GM11168 (cell line): ENCODE data around the gene LRIT3.
"Not testable (repeated sequence)": the region's sequence is repeated elsewhere in the genome, so short reads cannot be mapped to it uniquely, and the experiment has no call there.

ENCODE experiments used
- in situ Hi-C: fragments of 300-500 bp; cut with MboI; formaldehyde crosslinking; loops from one replicate; pipeline ENCODE4 v1.12.0; 2022; ENCODE audit warnings: low sequenced_read_pairs; ENCODE audit not compliant: unreplicated experiment

Gene LRIT3

DNA sequence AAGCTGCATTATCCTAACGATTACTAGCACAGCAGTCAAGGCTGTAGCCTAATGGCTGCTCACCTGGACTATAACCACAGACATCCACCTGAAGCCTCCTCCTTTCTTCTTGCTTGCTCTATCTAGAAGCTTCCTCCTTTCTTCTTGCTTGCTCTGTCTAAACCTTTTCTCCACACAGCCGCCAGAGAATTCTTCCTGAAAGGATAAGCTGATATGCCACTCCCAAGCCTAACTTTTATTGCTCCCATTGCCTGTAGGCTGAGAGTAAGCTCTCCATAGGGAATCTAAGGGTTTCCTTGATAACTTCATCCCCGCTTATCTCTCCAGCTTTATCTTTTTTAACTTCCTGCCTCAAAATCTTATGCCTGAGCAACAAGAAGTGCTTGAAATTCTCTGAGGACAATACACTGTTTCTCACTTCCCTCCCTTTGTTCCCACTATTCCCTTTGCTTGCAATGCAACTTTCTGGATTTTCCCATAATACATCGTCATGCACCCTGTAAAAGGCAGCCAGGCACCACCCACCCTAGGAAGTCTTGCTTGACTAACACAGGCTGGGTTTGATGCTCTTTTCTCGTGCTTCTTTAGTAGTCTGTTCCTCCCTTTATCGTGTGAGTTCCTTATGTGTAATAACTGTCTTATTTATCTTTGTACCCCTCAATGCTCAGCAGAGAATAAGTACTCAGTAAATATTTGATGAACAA, 1.4 kb upstream of the LRIT3 start:
- in situ Hi-C loops: no loop called here

DNA sequence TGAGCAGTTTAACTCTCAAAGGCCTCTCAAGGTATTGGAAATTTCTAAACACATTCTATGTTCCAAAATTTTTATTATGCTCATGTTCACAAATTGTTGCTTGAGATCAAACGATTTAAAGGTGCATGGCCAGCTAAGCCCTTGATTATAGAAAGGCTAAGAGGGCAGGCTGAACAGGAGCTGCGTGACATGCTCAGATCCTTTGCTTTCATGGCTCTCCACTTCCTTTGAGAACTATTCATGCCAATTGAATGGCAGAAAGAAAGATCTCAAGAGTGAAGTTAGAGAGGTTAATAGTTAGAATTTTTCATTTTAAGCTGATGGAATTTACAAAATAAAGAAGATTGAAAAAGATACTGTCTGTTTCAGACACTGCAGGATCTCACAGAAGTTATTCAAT, 594 bp downstream of the LRIT3 start:
- in situ Hi-C loops: no loop called here

DNA sequence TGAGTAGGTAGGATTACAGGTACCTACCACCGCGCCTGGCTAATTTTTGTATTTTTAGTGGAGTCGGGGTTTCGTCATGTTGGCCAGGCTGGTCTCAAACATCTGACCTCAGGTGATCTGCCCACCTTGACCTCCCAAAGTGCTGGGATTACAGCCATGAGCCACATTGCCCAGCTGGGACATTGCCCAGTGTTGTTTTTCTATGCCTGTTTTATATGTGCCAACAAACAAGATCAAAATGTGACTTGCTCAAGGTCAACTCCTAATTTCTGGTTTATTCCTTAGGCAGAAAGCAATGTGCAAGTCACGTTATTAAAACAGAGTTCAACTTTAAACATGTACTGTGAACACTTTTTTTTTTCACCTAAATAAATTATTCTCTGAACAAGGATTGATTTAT, 2.7 kb downstream of the LRIT3 start:
- in situ Hi-C loops: no loop called here

DNA sequence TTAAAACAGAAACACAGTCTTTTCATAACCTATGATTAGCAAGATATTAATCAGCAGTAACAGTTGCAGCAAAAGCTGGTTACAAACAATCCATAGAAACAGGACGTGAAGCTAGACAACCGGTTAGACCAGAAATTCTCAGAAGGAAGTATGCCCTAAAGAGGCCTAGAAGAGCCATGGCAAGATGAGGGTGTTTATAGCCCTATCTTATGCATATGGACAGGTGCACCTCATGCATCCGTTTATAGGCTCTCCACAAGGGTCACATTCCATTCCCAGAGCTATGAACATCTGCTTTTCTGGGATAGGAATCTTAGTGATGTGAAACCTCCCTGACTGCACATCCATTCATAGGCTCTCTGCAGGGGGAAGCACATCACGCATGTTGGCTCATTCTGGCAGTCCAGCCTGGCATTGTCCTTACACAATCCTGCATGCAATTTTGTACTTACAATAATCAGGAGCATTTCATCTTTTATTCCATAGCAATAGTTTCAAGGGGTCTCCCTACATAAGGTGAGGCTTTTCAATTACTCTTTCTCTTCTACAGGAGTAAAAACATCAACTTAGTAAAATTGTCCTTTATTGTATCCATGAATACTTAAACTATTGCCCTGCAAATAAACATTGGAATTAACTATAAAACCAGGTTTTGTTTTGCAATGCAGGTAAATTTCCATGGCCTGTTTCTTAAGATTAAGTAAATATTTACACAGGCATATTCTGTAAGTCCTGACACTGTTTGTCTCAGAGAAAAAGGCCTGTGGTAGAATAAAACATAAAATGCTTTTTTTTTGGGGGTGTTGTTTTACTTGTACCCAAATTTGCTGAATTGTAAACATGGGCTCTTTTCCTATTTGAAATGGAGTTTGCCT, 11.8 kb downstream of the LRIT3 start:
- in situ Hi-C loops: not testable (repeated sequence)

DNA sequence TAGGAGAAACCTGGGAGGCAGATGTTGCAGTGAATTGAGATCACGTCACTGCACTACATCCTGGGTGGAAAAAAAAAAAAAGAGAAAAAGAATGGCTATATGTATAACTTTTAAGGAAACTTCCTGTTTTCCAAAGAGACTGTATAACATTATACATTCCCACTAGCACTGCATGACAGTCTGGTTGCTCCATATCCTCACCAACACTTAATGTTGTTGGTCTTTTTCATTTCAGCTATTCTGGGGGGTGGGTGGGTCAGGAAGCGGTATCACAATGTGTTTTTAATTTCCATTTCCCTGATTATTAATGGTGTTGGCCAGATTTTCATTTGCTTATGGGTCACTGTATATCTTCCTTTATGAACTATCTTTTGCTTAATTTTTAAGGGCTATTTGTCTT, 13.4 kb downstream of the LRIT3 start:
- in situ Hi-C loops: no loop called here

DNA sequence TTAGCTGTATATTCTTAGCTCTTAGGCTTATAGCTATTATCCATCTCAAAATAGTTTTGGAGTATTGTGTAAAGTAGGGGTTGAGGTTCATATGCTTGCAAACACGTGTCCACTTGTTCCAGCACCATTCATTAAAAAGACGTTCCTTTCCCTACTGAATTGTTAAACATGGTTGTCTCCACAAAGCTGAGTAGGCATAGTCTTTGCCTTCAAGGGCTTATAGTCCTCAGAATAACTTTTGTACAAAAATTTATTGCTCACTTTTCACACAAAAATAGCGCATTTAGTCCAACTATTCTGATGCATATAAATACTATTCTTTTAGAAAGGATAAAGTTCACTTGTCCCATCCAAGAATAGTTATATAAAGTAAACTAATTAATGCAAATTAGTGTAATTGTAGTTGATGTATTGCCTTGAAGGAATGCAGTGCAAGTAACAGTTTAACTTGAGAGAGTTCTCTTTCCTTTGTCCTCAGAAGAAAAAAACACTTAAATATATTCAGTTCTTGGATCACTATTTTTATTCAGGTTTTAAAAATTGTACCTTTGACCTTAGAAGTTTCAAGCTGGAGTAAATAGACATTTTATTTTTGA, 14.1 kb downstream of the LRIT3 start:
- in situ Hi-C loops: no loop called here

DNA sequence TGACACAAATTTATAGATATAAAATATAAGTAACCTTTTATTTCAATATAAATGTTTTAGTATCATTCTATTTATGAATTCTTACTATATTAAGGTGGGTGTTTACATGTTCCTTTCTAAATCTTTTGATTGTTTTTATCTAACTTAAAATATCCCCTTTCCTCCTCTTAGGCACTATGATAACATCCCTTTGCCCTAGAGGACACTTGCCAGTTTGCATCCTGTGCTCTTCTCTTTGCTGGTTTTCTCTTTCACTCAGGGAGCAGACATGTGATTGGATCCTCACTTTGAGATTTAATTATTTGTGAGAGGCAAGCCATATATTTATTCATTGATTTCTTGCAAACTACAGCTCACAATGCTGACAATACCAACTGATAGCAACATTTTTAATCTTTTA, 16.2 kb downstream of the LRIT3 start:
- in situ Hi-C loops: no loop called here

DNA sequence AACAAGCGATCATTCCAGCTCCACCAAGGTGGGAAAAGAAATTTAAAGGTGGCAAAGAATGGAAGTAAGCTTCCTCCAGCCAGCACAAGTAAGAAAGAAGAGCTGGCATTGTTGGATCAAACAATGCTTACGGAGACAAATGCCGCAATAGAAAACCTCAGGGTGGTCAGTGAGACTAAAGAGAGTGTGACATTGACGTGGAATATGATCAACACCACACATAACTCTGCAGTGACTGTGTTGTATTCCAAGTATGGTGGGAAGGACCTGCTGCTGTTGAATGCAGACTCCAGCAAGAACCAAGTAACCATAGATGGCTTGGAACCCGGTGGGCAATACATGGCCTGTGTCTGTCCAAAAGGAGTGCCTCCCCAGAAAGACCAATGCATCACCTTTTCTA, 22.2 kb downstream of the LRIT3 start:
- in situ Hi-C loops: no loop called here

DNA sequence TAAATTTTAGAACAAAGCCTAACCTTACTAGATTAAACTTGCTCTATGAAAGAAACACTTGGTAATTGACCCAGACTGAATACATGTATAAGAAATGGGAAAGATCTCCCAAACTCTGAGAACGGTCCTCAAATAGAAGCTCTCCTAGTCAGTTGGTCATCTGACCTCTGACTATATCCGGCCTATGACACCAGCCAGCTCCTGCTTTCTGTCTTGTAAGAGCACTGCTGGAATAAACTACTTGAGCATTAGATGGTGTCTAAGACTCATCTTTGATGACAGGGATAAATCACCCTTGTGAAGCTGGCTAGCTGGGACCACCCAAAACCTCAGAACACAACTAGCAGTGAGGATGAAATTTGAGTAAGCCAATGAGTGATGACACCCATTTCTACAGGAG, 24.2 kb downstream of the LRIT3 start:
- in situ Hi-C loops: no loop called here

DNA sequence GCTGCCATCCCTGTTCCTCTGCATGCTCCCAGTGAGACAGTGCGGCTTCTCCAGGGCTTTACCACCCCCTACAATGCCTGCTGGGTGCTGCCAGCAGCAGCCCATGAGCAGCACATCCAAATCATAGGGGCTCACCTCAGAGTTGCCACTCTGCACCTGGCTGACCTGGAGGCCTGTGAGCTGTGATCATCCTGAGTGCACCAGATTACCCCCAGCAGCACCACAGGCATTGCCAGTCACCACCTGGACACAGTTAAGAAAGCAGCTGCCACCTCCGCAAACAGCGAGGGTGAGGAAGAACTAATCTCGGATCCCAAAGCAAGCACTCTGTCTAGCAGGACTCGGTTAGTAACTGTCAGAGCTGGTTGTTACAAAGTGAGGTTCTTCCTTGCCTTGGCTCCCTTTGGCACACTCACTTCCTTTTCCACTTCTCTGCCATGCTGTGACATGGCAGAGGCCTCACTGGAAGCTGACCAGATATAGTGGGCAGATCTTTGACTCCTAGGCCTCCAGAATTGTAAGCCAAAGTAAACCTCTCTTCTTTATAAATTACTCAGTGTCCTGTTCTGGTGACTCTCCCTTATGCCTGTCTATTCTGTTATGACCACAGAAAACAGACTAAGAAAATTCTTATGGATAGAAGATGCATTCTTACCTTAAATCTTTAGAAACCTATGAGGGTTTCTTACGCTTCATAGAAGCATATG, 25.2 kb downstream of the LRIT3 start:
- in situ Hi-C loops: no loop called here

DNA sequence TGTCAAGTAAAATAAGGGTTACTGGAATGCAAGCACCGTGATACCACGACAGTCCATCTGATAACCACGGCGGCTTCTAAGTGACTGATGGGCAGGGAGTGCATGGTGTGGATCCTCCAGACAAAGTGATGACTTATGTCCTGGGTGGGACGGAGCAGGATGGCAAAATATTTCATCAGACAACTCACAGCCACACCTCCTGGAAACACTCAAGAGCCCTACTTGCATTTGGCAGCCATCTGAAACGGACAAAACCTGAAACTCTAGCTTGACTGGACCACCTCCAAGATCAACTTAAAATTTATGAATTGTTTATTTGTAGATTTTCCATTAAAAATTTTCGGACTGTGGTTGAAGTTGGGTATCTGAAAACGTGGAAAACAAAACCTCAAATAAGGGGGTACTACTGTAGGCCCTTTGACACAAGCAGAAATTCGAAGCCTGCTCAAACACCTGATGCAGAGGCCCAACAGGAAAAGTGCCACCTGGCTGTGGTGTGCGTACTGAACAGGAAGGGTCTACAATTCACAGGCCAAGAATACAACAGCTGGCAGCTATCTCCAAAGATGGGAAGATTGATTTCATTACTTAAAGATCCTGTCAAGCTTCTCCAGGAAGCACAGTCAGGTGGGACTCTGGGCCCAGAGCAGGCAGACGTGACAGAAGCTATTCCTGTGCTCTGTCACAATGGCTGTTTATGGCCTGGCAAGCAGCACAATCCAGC, 26.0 kb downstream of the LRIT3 start:
- in situ Hi-C loops: no loop called here

DNA sequence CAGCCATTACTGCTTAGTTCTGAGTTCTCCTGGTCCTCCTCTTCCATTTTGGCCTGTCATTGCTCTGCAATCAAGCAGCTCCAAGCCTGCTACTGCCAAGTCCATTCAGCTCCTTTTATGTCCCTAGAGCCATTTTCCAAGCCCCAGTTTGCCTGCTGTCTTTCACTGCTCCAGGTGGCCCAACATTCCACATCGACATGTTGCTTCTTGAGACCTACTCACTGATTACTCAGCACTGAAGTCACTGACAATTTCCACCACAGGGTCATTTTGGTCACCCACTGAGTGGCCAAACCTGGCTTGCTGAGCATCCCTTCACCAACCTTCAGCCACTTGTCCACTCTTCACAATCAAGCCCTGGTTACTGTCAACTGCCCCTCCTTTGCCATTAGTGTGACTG, 27.2 kb downstream of the LRIT3 start:
- in situ Hi-C loops: no loop called here

DNA sequence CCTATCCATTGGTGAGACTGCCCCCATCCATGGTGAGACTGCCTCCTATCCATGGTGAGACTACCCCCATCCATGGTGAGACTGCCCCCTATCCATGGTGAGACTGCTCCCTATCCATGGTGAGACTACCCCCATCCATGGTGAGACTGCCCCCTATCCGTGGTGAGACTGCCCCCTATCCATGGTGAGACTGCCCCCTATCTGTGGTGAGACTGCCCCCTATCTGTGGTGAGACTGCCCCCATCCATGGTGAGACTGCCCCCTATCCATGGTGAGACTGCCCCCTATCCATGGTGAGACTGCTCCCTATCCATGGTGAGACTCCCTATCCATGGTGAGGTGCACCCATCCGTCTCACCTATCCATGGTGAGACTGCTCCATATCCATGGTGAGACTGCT, 27.6 kb downstream of the LRIT3 start:
- in situ Hi-C loops: not testable (repeated sequence)

DNA sequence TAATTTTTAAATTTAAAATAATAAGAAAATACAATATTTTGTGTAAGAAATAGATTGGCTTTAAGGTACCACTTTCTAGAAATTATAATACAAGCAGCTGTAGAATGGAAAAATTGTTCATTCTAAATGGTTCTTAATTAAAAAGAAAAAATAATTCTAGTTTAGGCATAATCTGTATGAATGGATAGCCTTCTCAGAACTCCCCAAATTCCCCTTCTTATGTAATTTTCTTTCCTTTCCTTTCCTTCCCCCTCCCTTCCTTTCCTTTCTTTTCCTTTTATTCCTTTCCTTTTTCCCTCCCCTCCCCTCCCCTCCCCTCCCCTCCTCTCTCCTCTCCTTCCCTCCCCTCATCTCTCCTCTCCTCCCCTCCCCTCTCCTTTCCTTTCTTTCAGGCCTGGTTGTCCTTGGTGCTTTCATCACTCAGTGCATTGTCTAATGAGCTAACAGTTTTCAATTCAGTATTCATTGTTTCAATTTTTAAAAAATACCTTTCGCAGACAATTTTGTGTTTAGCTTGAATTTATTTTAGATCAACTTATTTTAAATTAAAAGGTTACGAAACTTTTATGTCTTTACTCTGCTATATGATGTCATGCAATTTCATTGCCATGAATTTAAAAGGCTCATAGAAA, 28.8 kb downstream of the LRIT3 start:
- in situ Hi-C loops: no loop called here

DNA sequence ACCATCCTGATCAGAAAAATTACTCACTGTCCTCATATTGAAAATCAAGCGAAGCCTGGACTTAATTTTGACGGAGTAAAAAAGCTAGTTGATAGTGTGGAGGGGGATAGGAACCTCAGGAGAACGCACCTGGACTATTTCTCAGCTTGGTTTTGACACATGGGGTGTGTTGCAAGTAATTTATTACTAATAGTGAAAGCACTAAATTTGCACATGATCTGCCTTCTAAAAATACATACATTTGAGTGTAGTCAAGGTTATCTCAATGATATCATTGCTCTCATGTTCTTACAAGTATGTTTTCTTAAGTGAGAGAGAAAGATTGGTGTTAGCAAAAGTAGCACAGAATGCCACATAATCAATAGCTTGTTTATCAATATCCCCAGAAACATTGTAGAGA, 29.5 kb downstream of the LRIT3 start:
- in situ Hi-C loops: no loop called here

DNA sequence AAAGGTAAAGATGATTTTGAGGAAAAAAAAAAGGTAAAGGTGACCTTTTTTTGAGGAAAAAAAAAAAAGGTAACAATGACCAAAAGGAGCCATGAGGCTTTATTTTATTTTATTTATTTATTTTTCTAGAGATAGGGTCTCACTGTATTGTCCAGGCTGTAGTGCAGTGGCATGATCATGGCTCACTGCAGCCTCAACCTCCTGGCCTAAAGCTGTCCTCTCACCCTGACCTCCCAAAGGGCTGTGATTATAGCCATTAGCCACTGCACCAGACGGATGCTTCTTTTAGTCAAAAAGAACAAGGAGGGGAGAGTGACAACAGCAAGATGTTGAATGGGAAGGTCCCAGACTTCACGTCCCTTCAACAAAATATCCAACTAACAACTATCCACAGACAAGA, 30.4 kb downstream of the LRIT3 start:
- in situ Hi-C loops: no loop called here

DNA sequence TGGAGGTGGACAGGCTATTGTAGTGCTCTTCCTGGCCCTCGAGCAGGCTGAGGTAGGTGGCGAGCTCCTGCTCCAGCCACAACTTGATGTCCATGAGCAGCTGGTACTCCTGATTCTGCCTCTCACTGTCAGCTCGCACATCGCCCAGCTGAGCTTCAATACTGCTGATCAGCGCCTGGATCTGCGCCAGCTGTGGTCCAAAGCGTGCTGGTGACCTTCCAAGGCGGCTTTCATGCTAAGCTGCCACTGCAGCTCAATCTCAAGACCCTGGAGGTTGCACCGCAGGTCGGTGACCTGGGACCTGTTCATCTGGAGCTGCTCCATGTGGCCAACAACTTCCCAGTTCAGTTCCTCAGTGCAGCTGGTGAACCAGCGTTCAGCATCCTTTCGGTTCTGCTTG, 31.2 kb downstream of the LRIT3 start:
- in situ Hi-C loops: no loop called here

DNA sequence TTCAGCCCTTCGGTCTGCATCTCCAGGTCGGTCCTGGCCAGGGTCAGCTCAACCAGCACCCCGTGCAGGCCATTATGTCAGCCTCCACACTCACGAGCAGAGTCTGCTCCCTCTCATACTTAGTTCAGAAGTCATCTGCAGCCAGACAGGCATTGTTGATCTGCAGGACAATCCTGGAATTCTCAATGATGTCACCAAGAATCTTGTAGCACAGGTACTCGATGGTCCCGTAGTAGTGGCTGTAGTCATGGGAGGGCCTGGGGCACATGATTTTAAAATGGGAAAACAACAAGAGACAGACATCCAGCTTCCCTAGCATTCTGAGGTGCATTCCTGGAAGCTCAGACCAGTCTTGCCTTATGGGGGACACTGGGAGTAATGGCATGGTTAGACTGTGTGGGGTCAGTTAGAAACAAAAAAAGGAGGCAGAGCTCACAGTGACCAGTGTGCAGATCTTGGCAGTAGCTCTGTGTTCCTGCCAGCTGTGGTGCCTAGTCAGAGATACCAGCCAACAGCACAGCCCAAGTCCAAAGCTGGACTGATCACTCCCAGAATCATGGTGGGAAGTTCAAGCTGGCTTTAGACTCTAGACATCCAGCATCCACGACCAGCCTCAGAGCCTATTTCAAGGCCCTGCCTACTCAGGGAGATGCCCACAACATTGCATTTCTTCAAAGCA, 31.9 kb downstream of the LRIT3 start:
- in situ Hi-C loops: no loop called here

DNA sequence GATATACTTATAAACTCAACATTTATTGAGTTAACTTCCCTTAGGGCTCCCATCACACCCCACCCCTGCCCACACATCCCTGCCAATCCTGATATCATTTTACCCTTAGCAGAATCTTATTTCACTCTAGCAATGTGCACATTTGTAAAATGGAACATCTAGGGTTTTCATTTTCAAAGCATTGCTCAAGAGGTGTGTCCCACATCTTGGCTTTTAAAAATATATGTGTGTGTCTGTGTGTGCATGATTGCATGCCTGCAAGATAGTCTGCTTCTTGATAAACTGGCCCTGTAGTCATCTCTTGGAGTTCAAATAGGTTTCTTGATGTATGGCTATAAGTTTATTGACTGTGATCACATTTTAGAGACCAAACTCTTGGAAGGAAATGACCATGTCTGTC, 38.4 kb downstream of the LRIT3 start:
- in situ Hi-C loops: no loop called here
